HEK293T (cell line): ENCODE measurements around the gene SSX2IP.
A peak's percentile ranks its signal among the peaks of the same experiment; 100 is the strongest.
"Not testable (repeated sequence)": the region's sequence is repeated elsewhere in the genome, so short reads cannot be mapped to it uniquely, and the experiment has no call there.

Source experiments
- CTCF ChIA-PET: fragments of 350-600 bp; formaldehyde crosslinking; extraction: SDS; loops from one replicate; lab custom pipeline; 2021; ENCODE audit warnings: antibody characterized with exemption, inconsistent platforms; lab: Yijun Ruan, JAX
- POLR2A ChIA-PET: fragments of 350-600 bp; formaldehyde crosslinking; extraction: SDS; loops from one replicate; lab custom pipeline; 2020; ENCODE audit warnings: antibody characterized with exemption, inconsistent platforms; lab: Yijun Ruan, JAX
- DNase-seq: peaks from one replicate; pipeline ENCODE4 v3.0.0; 2012; ENCODE audit warnings: mixed read lengths; ENCODE audit errors: extremely low spot score
- ARNT ChIP-seq: fragments of 450-650 bp; IDR thresholded peaks from 2 replicates; pipeline ENCODE4 v1.6.1; 2017; ENCODE audit warnings: mild to moderate bottlenecking
- BHLHE40 ChIP-seq: fragments of 450-650 bp; IDR thresholded peaks from 2 replicates; pipeline ENCODE4 v1.6.1; 2016; ENCODE audit warnings: mild to moderate bottlenecking, moderate library complexity, borderline replicate concordance
- CTBP1 ChIP-seq: fragments of 450-650 bp; IDR thresholded peaks from 2 replicates; pipeline ENCODE4 v1.6.1; 2016; ENCODE audit warnings: borderline replicate concordance
- ELF4 ChIP-seq: fragments of 450-650 bp; IDR thresholded peaks from 2 replicates; pipeline ENCODE4 v1.6.1; 2017; ENCODE audit warnings: antibody characterized with exemption
- FOXA1 ChIP-seq: fragments of 450-650 bp; IDR thresholded peaks from 2 replicates; pipeline ENCODE4 v1.6.1; 2016; ENCODE audit warnings: mild to moderate bottlenecking
- FOXK2 ChIP-seq: fragments of 450-650 bp; IDR thresholded peaks from 2 replicates; pipeline ENCODE4 v1.6.1; 2016; ENCODE audit warnings: mild to moderate bottlenecking
- FOXM1 ChIP-seq: fragments of 450-650 bp; IDR thresholded peaks from 2 replicates; pipeline ENCODE4 v1.6.1; 2017; ENCODE audit warnings: mild to moderate bottlenecking, borderline replicate concordance
- HDGF ChIP-seq: fragments of 450-650 bp; IDR thresholded peaks from 2 replicates; pipeline ENCODE4 v1.6.1; 2017; ENCODE audit warnings: antibody characterized with exemption, borderline replicate concordance
- L3MBTL2 ChIP-seq: fragments of 450-650 bp; conservative IDR thresholded peaks from 2 replicates; pipeline ENCODE4 v1.6.1; 2016; ENCODE audit warnings: mild to moderate bottlenecking
- LEF1 ChIP-seq: fragments of 450-650 bp; IDR thresholded peaks from 2 replicates; pipeline ENCODE4 v1.6.1; 2017; ENCODE audit warnings: mild to moderate bottlenecking, borderline replicate concordance
- NFRKB ChIP-seq: fragments of 450-650 bp; IDR thresholded peaks from 2 replicates; pipeline ENCODE4 v1.6.1; 2016; ENCODE audit warnings: mild to moderate bottlenecking, moderate library complexity
- PKNOX1 ChIP-seq: fragments of 450-650 bp; IDR thresholded peaks from 2 replicates; pipeline ENCODE4 v1.6.1; 2016
- SP1 ChIP-seq: fragments of 450-650 bp; IDR thresholded peaks from 2 replicates; pipeline ENCODE4 v1.6.1; 2017
- SUZ12 ChIP-seq: fragments of 450-650 bp; IDR thresholded peaks from 2 replicates; pipeline ENCODE4 v1.6.1; 2016; ENCODE audit warnings: mild to moderate bottlenecking
- TARDBP ChIP-seq: fragments of 450-650 bp; IDR thresholded peaks from 2 replicates; pipeline ENCODE4 v1.6.1; 2016
- ZNF384 ChIP-seq: fragments of 450-650 bp; IDR thresholded peaks from 2 replicates; pipeline ENCODE4 v1.6.1; 2016

The SSX2IP gene

DNA sequence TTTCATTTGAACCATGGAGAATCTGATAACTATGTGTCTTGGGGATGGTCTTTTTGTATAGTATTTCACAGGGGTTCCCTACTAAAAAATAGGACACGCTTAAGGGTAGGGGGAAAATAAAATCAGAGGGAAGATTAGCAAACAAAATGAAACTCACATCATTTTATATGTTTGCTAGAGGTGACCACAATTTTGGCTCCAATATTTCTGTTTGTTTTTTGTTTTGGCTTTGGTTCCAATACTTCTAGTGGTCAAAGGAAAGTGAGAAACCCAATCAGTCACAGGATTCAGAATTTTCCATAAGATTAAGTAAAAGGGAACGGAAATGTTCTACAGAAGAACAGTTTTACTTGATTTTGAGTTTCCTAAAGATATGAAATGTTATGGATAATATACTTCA, 42.3 kb upstream of the SSX2IP start:
- POLR2A ChIA-PET = no interaction called here
- CTCF ChIA-PET = no interaction called here
- DNase-seq = no peak
- no peak for TF ChIP-seq NFRKB
- no peak for TF ChIP-seq FOXM1
- no peak for TF ChIP-seq ELF4
- no peak for TF ChIP-seq ZNF384
- no peak for TF ChIP-seq ARNT
- TF ChIP-seq BHLHE40 = no peak

- no peak for DNase-seq
- ChIA-PET CTCF (no interaction called here), POLR2A (no interaction called here)
- no peak for TF ChIP-seq BHLHE40
- TF ChIP-seq ARNT = no peak
- TF ChIP-seq PKNOX1 = no peak
- no peak for TF ChIP-seq SP1
- TF ChIP-seq ZNF384 = no peak
- TF ChIP-seq FOXM1 = no peak
- no peak for TF ChIP-seq NFRKB
- no peak for TF ChIP-seq FOXA1
Observed at GRCh38 chr1:84731519-84731918, 41.3 kb upstream of the SSX2IP start.

GRCh38 chr1:84727711-84728110, 37.5 kb upstream of the SSX2IP start:
- DNase-seq, POLR2A ChIA-PET: not testable (repeated sequence)
- CTCF ChIA-PET = interaction anchor here (1.0 kb wide), 1 partner anchor 10 kb away, joined by 3 read pairs; no protein-coding TSS in a partner anchor

- DNase-seq = no peak
- CTCF ChIA-PET = no interaction called here
- POLR2A ChIA-PET = no interaction called here
- TF ChIP-seq CTBP1 = no peak
- no peak for TF ChIP-seq SUZ12
- TF ChIP-seq FOXM1 = no peak
- TF ChIP-seq BHLHE40 = no peak
- no peak for TF ChIP-seq NFRKB
- no peak for TF ChIP-seq HDGF
Observed at GRCh38 chr1:84726593-84727499, 36.6 kb upstream of the SSX2IP start.

GRCh38 chr1:84724128-84724860, 34.0 kb upstream of the SSX2IP start:
- ChIA-PET POLR2A (no interaction called here), CTCF (interaction anchor here (0.5 to 1.5 kb wide), 6 partner anchors 11 to 215 kb away, joined by 3 to 6 read pairs (median 4); partner anchors contain the start of gene SSX2IP)
- TF ChIP-seq SUZ12 (no peak), LEF1 (no peak), ZNF384 (no peak), CTBP1 (no peak), PKNOX1 (no peak), BHLHE40 (no peak), FOXM1 (no peak), FOXK2 (no peak)
- peak; percentile 63 for DNase-seq

- no peak for DNase-seq
- CTCF ChIA-PET = no interaction called here
- no peak for TF ChIP-seq PKNOX1
- no peak for TF ChIP-seq SUZ12
- TF ChIP-seq FOXM1 = no peak
- TF ChIP-seq TARDBP = no peak
- TF ChIP-seq BHLHE40 = no peak
- no peak for TF ChIP-seq ELF4
- TF ChIP-seq ARNT = no peak
- TF ChIP-seq HDGF = no peak
- no peak for TF ChIP-seq LEF1
- no peak for TF ChIP-seq FOXK2
- no peak for TF ChIP-seq FOXA1
- no peak for TF ChIP-seq NFRKB
- no peak for TF ChIP-seq ZNF384
- no peak for TF ChIP-seq L3MBTL2
- no peak for TF ChIP-seq SP1
- TF ChIP-seq CTBP1 = no peak
- POLR2A ChIA-PET = no interaction called here
Observed at GRCh38 chr1:84722794-84723193, 32.5 kb upstream of the SSX2IP start.

DNA sequence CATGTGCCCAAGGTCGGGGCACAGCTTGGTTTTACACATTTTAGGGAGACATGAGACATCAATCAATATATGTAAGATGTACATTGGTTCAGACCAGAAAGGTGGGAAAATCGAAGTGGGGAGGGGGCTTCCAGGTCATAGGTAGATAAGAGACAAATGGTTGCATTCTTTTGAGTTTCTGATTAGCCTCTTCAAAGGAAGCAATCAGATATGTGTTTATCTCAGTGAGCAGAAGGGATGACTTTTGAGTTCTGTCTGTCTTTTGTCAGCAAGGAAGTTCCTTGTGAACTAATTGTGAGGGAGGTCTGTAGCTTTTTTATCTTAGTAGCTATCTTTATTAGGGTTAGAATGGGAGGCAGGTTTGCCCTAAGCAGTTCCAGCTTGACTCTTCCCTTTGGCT, 31.6 kb upstream of the SSX2IP start:
- POLR2A ChIA-PET, CTCF ChIA-PET: not testable (repeated sequence)

More for the DNA sequence above, 31.6 kb upstream of the SSX2IP start:
- not testable (repeated sequence) for DNase-seq
